Posterior cingulate gyrus (tissue), 11 donors: ENCODE data around the gene GUK1.
"Not testable (repeated sequence)": the region's sequence is repeated elsewhere in the genome, so short reads cannot be mapped to it uniquely, and the experiment has no call there.

ENCODE experiments used
- DNase-seq, 10 donors: peaks; one replicate each; pipeline versions ENCODE4 v3.0.0 to v3.0.0-alpha.2; 2020 to 2021; ENCODE audit warnings: mixed read lengths in 3 of 10
- intact Hi-C: fragments of 100-400 bp; cut with DNase I; formaldehyde crosslinking; loops from one replicate; pipeline ENCODE4 v1.15.1; 2023

Gene GUK1

DNA sequence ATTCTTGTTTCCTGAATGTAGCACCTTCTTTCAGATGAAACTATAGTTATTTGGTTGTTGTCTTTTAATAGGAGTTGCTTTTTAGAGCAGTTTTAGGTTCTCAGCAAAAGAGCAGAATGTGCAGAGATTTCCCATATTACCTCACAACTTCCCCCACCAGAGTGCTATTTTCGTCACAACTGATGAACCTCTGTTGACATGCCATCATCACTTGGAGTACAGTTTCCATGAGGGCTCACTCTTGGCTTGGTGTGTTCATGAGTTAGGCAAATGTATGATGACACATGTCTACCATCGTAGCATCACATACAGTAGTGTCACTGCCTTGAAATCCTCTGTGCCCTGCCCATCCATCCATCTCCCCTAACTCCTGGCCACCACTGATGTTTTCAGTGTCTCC, 29.3 kb downstream of the GUK1 start:
- intact Hi-C loops, result loop anchor here (5.0 to 10.0 kb wide), 2 partner anchors 87 to 205 kb away; partner anchors contain the start of gene ARF1
- no peak for DNase-seq

DNA sequence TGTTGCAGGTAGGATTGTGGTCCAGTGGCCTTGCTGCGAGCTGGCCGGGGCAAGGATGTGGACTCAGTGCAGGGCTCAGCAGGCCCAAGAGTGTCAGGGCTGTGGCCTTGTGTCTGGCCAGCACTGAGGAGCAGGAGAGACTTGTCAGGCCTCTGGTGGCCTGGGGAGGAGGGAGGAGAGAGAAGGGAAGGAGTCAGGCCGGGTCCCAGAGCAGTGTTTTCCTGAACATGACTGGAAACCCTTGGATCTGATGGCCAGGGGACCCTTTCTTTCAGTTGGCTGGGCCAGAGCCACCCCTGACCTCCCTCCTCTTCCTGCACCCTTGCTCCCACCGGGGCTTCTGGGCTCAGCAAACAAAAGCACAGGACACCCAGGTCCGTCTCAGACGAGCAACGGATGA, 30.6 kb downstream of the GUK1 start:
- intact Hi-C loops, result no loop called here
- peak in 3 of 10 donors; percentile 24 to 50 (median 41) for DNase-seq

DNA sequence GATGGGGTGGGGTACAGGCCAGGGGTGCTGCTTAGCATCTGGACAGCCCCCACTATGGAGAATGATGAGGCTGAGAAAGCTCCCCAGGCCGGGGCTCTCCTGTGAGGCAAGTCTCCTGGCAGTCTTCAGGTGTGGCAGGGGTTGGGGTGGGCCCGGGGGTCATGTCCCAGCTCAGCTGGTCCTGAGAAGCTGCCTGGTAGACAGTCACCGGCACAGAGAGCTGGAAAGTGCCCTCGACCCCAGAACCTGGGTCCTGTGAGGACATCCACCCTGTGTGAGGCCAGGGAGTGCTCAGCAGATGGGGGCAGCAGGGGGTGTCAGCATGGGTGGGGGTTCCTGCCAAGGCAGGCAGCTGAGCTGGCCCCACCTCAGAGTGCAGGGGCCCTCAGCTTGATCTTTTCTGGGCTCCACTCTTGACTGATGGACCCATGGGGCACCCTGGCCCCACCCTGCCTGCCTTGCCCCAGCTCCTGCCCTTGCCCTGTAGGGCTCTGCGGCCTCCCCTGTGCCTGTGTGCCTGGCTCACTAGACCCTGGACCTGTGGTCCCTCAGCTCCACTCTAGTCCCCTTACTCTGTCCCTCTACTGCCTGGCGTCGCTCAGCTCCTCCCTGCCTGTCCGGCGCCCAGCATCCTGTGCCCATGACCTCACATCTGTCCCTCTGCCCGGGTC, 31.3 kb downstream of the GUK1 start:
- intact Hi-C loops, result no loop called here
- peak in 2 of 10 donors; percentile 73 to 77 for DNase-seq

DNA sequence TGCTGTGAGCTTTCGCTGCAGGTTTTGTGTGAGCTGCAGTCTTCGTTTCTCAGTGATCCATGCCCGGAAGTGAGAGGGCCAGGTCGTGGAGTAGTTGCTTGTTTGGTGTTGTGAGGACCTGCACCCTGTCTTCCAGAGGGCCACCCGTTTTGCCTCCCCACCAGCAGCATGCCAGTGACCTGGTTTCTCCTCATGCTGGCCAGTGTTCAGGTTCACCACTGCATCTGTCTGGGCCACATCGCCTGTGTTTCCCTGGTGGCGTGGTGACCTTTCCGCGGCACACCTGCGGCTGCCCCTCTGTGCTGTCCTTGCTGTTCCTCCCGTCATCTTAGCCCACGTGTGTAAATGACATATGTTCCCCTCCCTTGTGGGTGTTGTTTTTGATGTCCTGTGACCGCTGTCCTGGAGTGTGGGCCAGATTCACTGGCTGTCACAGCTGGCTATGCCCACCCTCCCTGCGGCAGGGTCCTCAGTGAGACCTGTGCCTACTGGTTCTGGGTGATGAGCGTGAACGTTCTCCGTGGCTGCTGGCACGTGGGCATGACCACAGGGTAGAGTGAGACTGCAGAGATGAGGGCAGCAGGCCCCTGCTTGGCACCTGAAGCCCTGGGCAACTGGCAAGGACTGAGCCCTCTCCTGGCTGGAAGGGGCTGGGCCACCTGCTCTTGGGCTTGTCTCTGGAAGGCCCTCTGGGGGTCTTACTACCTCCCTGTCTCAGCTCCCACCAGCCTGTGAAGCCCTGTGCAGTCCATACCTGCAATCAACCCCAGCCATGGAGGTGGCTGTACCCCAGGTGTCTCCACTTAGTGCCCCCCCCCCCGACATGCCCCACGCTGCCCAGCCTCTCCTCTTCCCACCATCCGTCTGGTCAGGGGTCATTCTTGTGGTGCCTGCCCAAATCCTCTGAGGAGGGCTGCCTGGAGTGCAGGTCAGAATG, 32.8 kb downstream of the GUK1 start:
- DNase-seq, result peak in 2 of 10 donors; percentile 65 to 66
- intact Hi-C loops, result no loop called here

DNA sequence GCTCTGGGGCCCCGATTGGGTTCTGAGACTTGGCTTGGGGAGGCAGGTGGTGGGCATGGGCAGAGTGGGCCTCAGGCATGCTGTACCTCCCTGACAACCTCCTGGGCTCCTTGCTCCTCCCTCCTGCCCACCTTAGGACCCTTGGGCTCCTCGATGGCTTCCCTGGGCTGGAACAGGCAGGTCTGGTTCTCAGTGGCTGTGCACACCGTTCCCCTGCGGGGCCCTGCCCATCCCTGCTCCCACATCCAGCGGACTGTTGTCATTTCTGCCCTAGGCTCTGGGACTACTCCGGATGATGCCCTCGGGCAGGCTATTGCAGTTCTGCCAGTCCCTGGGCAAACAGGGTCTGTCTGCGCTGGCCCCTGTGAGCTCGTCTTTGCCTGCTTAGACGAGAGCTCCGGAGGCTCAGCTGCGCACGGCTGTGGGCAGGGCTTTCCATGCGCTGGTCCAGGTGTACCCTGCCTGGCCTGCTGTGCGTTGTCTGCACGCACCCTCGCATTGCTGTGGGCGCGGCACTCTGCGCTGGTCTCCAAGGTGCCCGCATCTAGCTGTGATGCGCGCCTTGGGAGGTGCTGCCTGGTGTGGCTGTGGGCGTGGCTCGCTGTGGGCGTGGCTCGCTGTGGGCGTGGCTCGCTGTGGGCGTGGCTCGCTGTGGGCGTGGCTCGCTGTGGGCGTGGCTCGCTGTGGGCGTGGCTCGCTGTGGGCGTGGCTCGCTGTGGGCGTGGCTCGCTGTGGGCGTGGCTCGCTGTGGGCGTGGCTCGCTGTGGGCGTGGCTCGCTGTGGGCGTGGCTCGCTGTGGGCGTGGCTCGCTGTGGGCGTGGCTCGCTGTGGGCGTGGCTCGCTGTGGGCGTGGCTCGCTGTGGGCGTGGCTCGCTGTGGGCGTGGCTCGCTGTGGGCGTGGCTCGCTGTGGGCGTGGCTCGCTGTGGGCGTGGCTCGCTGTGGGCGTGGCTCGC, 33.7 kb downstream of the GUK1 start:
- intact Hi-C loops, result not testable (repeated sequence)
- DNase-seq, result peak in 2 of 10 donors; percentile 75 to 79

DNA sequence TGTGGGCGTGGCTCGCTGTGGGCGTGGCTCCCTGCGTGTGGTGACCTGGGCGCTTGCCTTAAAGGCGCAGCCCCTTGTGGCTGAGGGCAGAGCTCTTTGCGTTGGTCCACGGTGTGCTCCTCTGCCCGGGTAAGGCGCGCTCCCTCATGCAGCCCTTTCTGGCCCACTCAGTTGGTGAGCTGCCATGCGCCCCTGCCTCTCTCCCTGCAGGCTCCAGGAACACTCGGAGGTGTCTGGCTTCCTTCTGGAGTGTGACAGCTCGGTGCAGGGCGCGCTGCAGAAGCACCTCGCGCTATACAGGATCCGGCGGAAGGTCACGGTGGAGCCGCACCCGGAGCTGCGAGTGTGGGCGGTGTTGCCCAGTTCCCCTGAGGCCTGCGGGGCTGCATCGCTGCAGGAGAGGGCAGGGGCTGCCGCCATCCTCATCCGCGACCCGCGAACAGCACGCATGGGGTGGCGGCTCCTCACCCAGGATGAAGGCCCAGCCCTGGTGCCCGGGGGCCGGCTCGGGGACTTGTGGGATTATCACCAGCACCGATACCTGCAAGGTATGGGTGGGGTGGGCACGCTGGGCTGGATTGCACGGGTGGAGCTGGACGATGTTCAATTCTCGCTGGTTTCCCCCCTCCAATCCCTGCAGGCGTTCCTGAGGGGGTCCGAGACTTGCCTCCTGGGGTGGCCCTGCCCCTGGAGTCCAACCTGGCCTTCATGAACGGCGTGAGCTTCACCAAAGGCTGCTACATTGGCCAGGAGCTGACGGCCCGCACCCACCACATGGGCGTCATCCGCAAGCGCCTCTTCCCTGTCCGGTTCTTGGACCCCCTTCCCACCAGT, 34.6 kb downstream of the GUK1 start:
- DNase-seq, result peak in 2 of 10 donors; percentile 79 to 85
- intact Hi-C loops, result no loop called here

DNA sequence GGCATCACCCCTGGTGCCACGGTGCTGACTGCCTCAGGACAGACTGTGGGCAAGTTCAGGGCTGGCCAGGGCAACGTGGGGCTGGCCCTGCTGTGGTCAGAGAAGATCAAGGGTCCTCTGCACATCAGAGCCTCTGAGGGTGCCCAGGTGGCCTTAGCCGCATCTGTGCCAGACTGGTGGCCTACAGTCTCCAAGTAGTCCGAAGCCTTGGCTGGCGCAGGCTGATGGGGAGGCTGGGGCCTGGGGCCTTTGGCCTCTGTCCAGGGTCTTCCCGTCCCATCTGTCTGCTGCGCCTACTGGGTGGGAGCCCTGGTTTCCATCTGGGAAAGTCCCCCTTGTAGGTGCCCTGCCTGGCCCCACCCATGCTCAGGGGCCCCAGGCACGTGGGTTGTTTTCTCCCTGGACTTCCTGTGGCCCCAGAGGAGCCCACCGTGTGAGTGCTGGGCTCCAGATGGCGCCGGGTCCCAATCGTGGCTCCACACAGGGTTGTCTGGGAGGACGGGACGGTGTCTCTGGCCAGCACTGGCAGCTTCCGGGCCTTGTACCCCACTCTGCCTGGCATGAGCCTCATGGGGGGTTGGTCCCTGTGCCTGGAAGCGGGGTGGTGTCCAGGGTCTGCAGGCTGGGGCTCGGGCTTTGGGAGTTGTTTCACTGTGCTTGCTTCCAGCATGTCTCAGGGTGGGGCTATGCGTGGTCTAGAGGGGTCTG, 35.4 kb downstream of the GUK1 start:
- DNase-seq, result peak in 2 of 10 donors; percentile 51 to 60
- intact Hi-C loops, result no loop called here

DNA sequence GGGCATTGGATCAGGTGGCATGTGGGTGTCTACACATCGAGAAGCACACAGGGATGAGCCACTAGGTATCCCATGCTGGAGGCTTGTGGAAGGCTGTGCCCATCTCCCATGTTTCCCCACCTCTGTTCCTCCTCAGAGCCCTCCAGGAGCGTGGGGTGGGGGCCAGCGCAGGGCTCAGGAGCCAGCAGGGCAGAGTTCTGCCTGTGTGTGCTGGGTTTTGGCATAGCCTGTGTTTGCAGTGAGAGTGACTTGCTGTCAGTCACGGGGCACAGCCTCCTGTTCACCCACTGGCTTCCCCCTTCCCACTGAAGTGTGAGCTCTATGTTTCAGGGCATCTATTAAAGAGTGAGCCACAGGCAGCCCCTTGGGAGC, 35.9 kb downstream of the GUK1 start:
- intact Hi-C loops, result no loop called here
- peak in 1 of 10 donors; percentile 53 for DNase-seq

DNA sequence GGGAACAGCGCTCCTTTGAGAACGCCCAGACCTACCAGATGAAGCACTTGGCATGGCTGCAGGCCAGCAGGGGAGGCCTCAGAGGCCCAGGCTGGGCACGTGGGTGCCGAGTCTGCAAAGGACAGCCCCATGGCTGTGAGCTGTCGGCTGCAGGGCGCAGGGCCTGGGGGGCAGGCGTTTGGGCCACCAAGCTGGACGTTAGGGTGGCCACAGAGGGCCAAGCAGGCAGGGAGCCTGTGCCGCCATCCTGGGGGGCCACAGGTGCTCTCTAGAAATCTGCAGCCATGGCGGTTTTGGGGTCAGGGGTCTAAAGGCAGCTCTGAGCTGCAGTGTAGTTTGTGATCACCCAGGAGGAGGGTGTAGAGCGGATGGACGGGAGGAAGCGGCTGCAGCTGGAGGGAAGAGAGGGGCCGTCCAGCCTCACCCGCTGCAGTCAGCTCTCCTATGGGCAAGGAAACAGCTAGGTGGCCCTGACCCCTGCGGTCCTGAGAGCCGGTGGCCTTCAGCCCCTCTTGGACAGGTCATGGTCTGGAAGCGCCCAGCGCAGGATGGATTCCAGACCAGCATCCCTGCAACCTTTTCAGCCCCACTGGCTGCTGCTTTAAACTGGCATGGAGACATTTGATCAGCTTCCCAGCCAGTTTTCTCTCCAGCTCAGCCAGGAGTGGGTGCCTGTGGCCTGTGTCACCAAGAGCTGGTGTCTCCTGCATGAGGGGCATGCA, 36.5 kb downstream of the GUK1 start:
- peak in 1 of 10 donors; percentile 90 for DNase-seq
- intact Hi-C loops, result no loop called here

DNA sequence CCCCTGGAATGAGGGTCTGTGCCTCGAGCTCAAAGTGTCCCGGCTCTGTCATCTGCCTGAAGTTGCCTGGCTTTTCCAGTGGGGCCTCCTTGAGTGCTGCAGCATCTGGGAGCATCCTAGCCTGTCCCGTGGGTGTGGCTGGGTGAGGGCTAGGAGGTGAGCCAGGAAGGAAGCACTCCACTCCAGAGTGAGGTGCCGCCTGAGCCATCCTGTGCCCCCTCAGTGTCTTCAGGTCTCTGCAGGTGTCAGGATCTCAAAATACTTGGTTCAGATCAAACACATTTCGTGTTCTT, 37.0 kb downstream of the GUK1 start:
- intact Hi-C loops, result no loop called here
- peak in 1 of 10 donors; percentile 67 for DNase-seq

DNA sequence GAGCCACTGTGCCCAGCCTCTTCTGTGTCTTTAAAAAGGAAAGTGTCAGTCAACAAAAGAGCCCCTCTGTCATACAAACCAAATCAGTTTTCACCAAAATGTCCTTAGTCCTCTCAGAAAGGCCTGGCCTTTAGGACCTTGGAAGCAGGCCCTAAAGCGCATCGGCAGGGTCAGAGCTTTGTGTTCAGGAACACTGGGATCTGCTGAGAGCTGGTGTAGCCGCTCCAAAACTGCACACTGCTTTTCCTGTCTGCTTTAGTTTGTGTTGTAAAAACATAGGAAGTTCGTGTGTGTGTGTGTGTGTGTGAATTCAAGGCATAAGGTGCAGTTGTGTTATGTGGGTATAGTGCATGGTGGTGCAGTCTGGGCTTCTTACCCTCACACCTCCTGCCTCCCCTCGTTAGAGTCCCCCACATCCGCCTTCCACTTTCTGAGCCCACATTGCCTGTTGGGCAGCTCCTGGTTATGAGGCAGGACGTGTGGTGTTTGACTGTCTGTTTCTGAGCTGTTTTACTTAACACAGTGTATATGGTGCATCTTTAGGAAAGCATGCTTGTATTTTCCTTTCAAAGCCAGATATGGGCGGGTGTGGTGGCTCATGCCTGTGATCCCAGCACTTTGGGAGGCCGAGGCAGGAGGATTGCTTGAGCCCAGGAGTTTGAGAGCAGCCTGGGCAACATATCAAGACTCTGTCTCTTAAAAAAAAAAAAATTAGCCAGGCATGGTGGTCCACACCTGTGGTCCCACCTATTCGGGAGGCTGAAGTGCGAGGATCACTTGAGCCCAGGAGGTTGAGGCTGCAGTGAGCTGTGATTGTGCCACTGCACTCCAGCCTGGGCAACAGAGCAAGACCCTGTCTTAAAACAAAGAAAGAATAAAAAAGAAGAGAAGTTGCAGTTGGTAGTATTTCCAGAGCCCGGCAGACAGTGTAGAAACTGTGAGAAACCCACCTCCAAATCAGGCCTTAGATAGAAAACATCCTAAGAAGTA, 37.9 kb downstream of the GUK1 start:
- intact Hi-C loops, result no loop called here
- peak in 1 of 10 donors; percentile 41 for DNase-seq

DNA sequence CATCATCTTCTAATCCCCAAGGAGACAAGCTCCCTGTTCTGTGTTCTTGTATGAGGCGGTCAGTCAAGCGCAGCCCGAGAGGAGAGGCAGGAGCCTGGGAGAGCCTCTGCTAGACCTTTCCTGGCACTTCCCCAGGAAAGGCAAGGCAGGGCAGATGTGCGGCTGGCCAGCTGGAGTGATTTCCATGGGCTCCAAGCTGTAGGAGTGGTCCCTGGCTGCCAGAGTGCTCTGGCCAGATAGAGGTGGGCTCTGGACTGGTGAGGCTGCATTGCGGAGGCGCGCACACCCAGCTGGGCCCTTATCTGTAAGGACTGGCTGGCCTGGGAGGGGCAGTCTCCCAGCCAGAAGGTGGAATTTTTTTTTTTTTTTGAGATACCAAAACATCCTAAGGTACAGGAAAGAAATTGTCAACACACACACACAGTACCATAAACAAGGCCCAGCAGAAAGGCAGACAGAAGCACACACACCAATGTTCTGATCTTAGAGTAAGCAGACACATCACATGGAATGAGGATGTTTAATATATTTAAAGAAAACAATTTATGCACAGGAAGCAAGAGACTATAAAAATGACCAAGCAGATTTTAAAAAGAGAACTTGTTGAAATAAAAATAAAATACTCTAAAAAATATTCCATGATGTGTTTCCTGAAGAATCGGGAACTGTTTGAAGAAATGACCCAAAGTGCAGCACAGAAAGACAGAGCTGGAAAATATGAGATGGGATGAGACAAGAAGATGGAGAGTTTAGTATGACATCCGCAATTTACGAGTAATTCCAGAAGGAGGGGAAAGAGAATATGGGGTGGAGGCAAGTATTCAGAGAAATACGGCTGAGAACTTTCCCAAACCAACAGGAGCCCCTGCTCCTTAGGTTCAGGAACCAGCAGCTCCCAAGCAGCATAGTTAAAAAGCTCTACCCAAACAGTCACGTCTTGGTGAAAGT, 38.9 kb downstream of the GUK1 start:
- peak in 1 of 10 donors; percentile 49 for DNase-seq

DNA sequence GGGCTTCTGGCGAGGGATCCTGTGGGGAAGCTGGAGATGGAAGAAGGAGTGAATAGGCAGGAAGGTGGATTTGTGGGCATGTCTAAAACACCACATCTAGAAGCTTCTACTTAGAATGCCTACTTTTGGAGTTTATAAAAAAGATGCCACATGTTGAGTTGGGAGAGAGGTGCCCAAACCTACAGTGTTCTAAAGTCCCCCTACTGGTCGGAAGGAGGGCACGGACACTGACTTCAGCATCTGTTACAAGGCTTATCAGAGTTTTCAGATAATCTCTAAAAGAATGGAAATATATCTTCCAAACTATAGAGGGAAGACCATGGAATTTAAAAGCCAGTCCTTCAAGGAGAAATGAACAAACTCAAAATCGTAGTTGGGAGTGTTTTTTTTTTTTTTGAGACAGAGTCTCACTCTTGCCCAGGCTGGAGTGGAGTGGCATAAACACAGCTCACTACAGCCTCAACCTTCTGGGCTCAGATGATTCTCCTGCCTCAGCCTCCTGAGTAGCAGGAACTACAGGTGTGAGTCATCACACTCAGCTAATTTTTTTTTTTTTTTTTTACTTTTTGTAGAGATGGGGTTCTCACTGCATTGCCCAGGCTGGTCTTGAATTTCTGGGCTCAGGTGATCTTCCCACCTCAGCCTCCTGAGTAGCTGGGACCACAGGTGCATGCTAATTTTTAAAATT, 40.3 kb downstream of the GUK1 start:
- intact Hi-C loops, result no loop called here
- DNase-seq, result no peak

More for the DNA sequence above, 38.9 kb downstream of the GUK1 start:
- intact Hi-C loops, result no loop called here

DNA sequence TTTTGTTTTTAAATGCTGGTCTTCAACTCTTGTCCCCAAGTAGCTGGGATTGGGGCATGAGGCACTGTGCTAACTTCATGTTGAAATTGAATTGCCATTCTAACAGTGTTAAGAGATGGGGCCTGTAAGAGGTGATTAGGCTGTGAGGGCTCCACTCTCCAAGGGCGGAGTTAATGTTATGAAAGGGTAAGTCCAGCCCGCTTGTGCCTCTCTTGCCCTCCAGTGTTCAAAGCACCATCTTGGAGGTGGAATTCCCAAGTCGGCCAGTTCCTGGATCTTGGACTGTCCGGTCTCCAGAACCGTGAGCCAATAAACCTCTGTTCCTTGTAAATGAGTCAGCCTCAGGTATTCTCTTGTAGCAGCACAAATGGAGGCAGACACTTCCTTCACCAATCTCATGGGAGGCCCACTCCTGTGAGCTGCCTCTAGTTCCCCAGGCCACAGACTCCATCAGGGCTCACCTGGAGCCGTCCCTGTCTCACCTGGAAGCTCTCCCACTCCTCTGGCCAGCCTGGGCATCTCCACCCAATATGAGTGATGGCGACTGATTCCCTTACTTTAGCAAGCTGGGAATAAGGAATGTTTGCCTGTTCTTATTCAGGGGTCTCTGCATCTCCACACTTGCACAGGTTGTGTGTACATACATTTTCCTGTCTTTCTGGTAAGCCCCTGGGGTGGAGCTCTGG, 41.0 kb downstream of the GUK1 start:
- peak in 1 of 10 donors; percentile 55 for DNase-seq
- intact Hi-C loops, result no loop called here

DNA sequence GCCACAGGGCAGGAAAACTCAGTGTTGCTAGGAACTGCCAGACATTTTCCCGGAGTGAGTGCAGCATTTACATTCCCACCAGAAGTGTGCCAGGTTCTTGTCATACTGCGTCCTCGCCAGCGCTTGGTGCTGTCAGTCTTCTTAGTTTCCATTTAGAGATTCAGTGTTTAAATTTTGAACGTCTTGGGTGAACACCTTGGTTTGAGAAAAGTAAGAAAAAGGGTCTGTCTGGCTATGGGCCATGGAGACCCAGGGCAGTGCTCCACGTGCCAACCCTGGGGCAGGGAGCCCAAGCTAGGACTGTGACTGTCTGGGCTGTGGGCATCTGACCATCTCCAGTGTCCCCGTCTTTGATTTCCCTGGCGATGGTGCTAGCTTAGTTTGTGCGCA, 41.6 kb downstream of the GUK1 start:
- no peak for DNase-seq
- intact Hi-C loops, result no loop called here
